SH-SY5Y (cell line): ENCODE data around the gene ANAPC10.

Source experiments
- GATA2 ChIP-seq: IDR thresholded peaks from 2 replicates; pipeline ENCODE4 v1.6.1; 2011; ENCODE audit warnings: mild to moderate bottlenecking, low read depth, low read length
- GATA3 ChIP-seq: IDR thresholded peaks from 2 replicates; pipeline ENCODE4 v1.6.1; 2011; ENCODE audit warnings: low read depth, mild to moderate bottlenecking, low read length, moderate library complexity

- TF ChIP-seq GATA2 (no peak), GATA3 (no peak)
Observed at GRCh38 chr4:145131848-145132247, 33.9 kb upstream of the ANAPC10 start.
